GM18909 (cell line): Measurements from ENCODE around the gene PTPRB.

Source experiments
- ATAC-seq: cut with Tn5 transposase; IDR thresholded peaks from one replicate; pipeline ENCODE4 v1.9.1; 2021; ENCODE audit warnings: mild to moderate bottlenecking; ENCODE audit not compliant: unreplicated experiment, poor library complexity

Gene PTPRB

GRCh38 chr12:70469221-70469820 is 167.9 kb downstream of the PTPRB start:
- no peak for ATAC-seq

- no peak for ATAC-seq
Observed at GRCh38 chr12:70468741-70469140, 168.5 kb downstream of the PTPRB start.

GRCh38 chr12:70467918-70468733 is 169.1 kb downstream of the PTPRB start:
- no peak for ATAC-seq

- no peak for ATAC-seq
Observed at GRCh38 chr12:70467476-70467875, 169.8 kb downstream of the PTPRB start.

GRCh38 chr12:70466753-70467152 is 170.5 kb downstream of the PTPRB start:
- ATAC-seq, result no peak
